Right atrium auricular region (tissue), 2 donors: Measurements from ENCODE around the gene POLR2C. TPM values are rescaled to one million over a fixed set of nuclear protein-coding genes. Genes with fewer than 3 reads are reported as not detected.

Source experiments
- DNase-seq: peaks from one replicate; pipeline ENCODE4 v3.0.0-alpha.2; 2019; ENCODE audit warnings: low spot score
- H3K27ac ChIP-seq, 2 donors: fragments of 200-600 bp; sonication (generic); 1 replicate in 1 of 2; 2 replicates in 1 of 2; pipeline ENCODE4 v1.5.1; 2016 to 2019
- H3K27me3 ChIP-seq, 2 donors: fragments of 200-600 bp; sonication (generic); one replicate each; pipeline versions ENCODE4 v1.5.1 to v1.6.0; 2017 to 2019
- H3K36me3 ChIP-seq: fragments of 200-600 bp; sonication (generic); one replicate; pipeline ENCODE4 v1.5.1; 2016
- H3K4me1 ChIP-seq, 2 donors: fragments of 200-600 bp; sonication (generic); one replicate each; pipeline versions ENCODE4 v1.5.1 to v1.6.0; 2017 to 2019
- H3K4me3 ChIP-seq, 2 donors: fragments of 200-600 bp; sonication (generic); 1 replicate in 1 of 2; 2 replicates in 1 of 2; pipeline ENCODE4 v1.5.1; 2017 to 2019; ENCODE audit warnings: mild to moderate bottlenecking in 1 of 2, moderate library complexity in 1 of 2
- H3K9me3 ChIP-seq, 2 donors: fragments of 200-600 bp; sonication (generic); one replicate each; pipeline ENCODE4 v1.5.1; 2019
- CTCF ChIP-seq, 2 donors: fragments of 200-600 bp; sonication (generic); IDR thresholded peaks; one replicate each; pipeline ENCODE4 v1.5.1; 2019; ENCODE audit warnings: antibody characterized with exemption in 2 of 2
- total RNA-seq, 2 donors: library from RNA; depleted of rRNA; stranded (reverse); fragments of >200 nt; gene quantifications; one replicate each; pipeline ENCODE4 v1.1.0, GENCODE V29; 2016

Gene POLR2C
- total RNA-seq, result 10 to 100 TPM; 76.8 to 86.3 TPM

- Histone ChIP-seq H3K4me3 (peak within 1 kb of the TSS; percentile 77 to 99), H3K27me3 (no peaks in the 10 kb centered on the region), H3K9me3 (no peaks in the 10 kb centered on the region), H3K27ac (peak within 1 kb of the TSS; percentile 75 to 91), H3K36me3 (peaks cover 65% of the 10 kb centered on the region), H3K4me1 (peaks cover 0 to 13% of the 10 kb centered on the region in 2 donors)
- DNase-seq, result peak; percentile 90
- TF ChIP-seq CTCF (IDR thresholded peaks at IDR 0.05), result peak; percentile 99
These were observed at the start of gene POLR2C for GRCh38 chr16:57462209-57462977. POLR2C (plus strand) TSS chr16:57462679; CDS start chr16:57462725, 46 bp downstream.

DNA sequence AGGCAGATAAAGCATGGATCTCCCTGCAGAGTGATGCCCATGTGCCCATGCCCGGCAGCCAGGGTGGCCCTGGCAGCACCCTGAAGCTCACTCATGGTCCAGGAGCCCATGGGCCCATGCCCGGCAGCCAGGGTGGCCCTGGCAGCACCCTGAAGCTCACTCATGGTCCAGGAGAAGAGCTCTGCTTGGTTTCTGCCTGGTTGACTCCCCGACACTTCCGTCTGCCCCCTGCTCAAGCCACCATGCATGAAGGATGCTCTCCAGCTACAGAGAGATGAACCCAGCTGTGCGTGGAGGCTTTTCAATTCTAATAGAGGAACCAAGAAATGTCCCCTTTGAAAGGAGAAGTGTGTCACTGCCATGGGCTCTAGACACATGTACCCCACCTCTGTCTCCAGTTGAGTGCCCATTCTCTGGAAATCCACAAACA is 49.2 kb upstream of the POLR2C start:
- Histone ChIP-seq H3K4me1 (peaks cover 0 to 40% of the 10 kb centered on the region in 2 donors), H3K36me3 (no peaks in the 10 kb centered on the region), H3K27ac (no peak overlapping the region), H3K4me3 (no peak overlapping the region), H3K9me3 (no peaks in the 10 kb centered on the region), H3K27me3 (no peaks in the 10 kb centered on the region)
- no peak for DNase-seq
- no peak for TF ChIP-seq CTCF (IDR thresholded peaks at IDR 0.05)

GRCh38 chr16:57413733-57414132 is 48.7 kb upstream of the POLR2C start:
- no peak for DNase-seq
- Histone ChIP-seq H3K9me3 (no peaks in the 10 kb centered on the region), H3K27me3 (no peaks in the 10 kb centered on the region), H3K4me1 (peaks cover 0 to 44% of the 10 kb centered on the region in 2 donors), H3K36me3 (no peaks in the 10 kb centered on the region), H3K27ac (no peak overlapping the region), H3K4me3 (no peak overlapping the region)
- no peak for TF ChIP-seq CTCF (IDR thresholded peaks at IDR 0.05)

- Histone ChIP-seq H3K36me3 (no peaks in the 10 kb centered on the region), H3K4me1 (peaks cover 0 to 34% of the 10 kb centered on the region in 2 donors), H3K4me3 (no peak overlapping the region), H3K9me3 (no peaks in the 10 kb centered on the region), H3K27ac (peak overlapping the region in 1 of 2 donors; percentile 67), H3K27me3 (no peaks in the 10 kb centered on the region)
- no peak for TF ChIP-seq CTCF (IDR thresholded peaks at IDR 0.05)
- no peak for DNase-seq
These were observed 46.4 kb upstream of the POLR2C start for GRCh38 chr16:57416084-57416483.

- Histone ChIP-seq H3K36me3 (no peaks in the 10 kb centered on the region), H3K9me3 (no peaks in the 10 kb centered on the region), H3K27me3 (no peaks in the 10 kb centered on the region), H3K27ac (no peak overlapping the region), H3K4me3 (no peak overlapping the region), H3K4me1 (peaks cover 0 to 45% of the 10 kb centered on the region in 2 donors)
- no peak for TF ChIP-seq CTCF (IDR thresholded peaks at IDR 0.05)
- no peak for DNase-seq
These were observed 43.0 kb upstream of the POLR2C start for GRCh38 chr16:57419506-57419905.
